HepG2 (cell line): ENCODE results near the gene ITIH1. TPM values are rescaled to one million over a fixed set of nuclear protein-coding genes. Genes with fewer than 3 reads are reported as not detected.

ENCODE experiments used
- ATAC-seq: fragments of 200-7000 bp; cut with Tn5 transposase; 3 replicates; pipeline ENCODE4 v1.9.1; 2020; ENCODE audit warnings: mild to moderate bottlenecking, moderate library complexity
- BruUV-seq: library from RNA; stranded (reverse); fragments of 400-500 nt; replicated peaks from 2 replicates; lab custom pipeline; 2021; lab: Mats Ljungman, UMichigan
- CTCF ChIA-PET: fragments of 300-600 bp; formaldehyde crosslinking; extraction: SDS; loops from one replicate; lab custom pipeline; 2021; ENCODE audit warnings: low total read pairs, inconsistent platforms, low intra/inter-chr PET ratio; lab: Yijun Ruan, JAX
- POLR2A ChIA-PET: fragments of 350-600 bp; sonication (Branson Sonifier 250); formaldehyde crosslinking; loops from one replicate; lab custom pipeline; 2020; ENCODE audit warnings: antibody characterized with exemption, inconsistent platforms; lab: Yijun Ruan, JAX
- DNase-seq: peaks from one replicate; pipeline ENCODE4 v3.0.0-alpha.2; 2015; ENCODE audit warnings: low spot score
- FAIRE-seq: peaks from 3 replicates; lab custom pipeline; 2011; peaks lifted over from hg19 to GRCh38; lab: Jason Lieb, UNC
- H2AFZ ChIP-seq: one replicate; pipeline ENCODE4 v1.6.1; 2011; ENCODE audit warnings: low read length, inconsistent platforms
- H3K27ac ChIP-seq: fragments of 300-600 bp; 3 replicates; pipeline ENCODE4 v1.8.0; 2011; ENCODE audit warnings: mixed run types, mild to moderate bottlenecking, mixed read lengths, low read length, inconsistent platforms; ENCODE audit not compliant: insufficient read depth; ENCODE audit errors: extremely low read length
- H3K27me3 ChIP-seq, 2 experiments: fragments of 200-600 bp in 1 of 2; 2 replicates in 1 of 2; 3 replicates in 1 of 2; pipeline versions ENCODE4 v1.6.0 to v1.8.0; 2011; ENCODE audit warnings: low read length in 2 of 2, mild to moderate bottlenecking in 2 of 2, moderate library complexity in 2 of 2, inconsistent platforms in 1 of 2; ENCODE audit not compliant: insufficient read depth in 2 of 2, control insufficient read depth in 1 of 2
- H3K36me3 ChIP-seq, 2 experiments: fragments of 200-600 bp in 1 of 2; replicated peaks in 1 of 2; 2 replicates in 1 of 2; 3 replicates in 1 of 2; pipeline versions ENCODE4 v1.5.1 to v1.8.0; 2011; ENCODE audit warnings: low read length in 2 of 2, inconsistent platforms in 1 of 2; ENCODE audit not compliant: insufficient read depth in 2 of 2, control insufficient read depth in 1 of 2
- H3K4me1 ChIP-seq: 2 replicates; pipeline ENCODE4 v1.5.1; 2012; ENCODE audit warnings: low read length, inconsistent platforms; ENCODE audit not compliant: insufficient read depth
- H3K4me2 ChIP-seq: 2 replicates; pipeline ENCODE4 v1.6.0; 2011; ENCODE audit warnings: low read depth, low read length, inconsistent platforms
- H3K4me3 ChIP-seq, 3 experiments: fragments of 200-600 bp in 1 of 3; sonication (generic), shearing (Covaris generic) in 1 of 3; replicated peaks in 1 of 3; 2 replicates each; pipeline ENCODE4 v1.5.1; 2011 to 2016; ENCODE audit warnings: low read length in 3 of 3, inconsistent platforms in 2 of 3, low read depth in 2 of 3, mild to moderate bottlenecking in 2 of 3, control low read depth in 1 of 3, mixed read lengths in 1 of 3; ENCODE audit not compliant: insufficient read depth in 1 of 3
- H3K79me2 ChIP-seq: one replicate; pipeline ENCODE4 v1.6.1; 2011; ENCODE audit warnings: low read length, inconsistent platforms; ENCODE audit not compliant: insufficient read depth
- H3K9ac ChIP-seq: 2 replicates; pipeline ENCODE4 v1.6.0; 2011; ENCODE audit warnings: mild to moderate bottlenecking, low read depth, low read length, inconsistent platforms; ENCODE audit not compliant: insufficient read depth
- H3K9me3 ChIP-seq: 2 replicates; pipeline ENCODE4 v1.5.1; 2012; ENCODE audit warnings: mild to moderate bottlenecking, low read length
- H4K20me1 ChIP-seq: 2 replicates; pipeline ENCODE4 v1.6.0; 2011; ENCODE audit warnings: inconsistent platforms, mild to moderate bottlenecking, low read length, moderate library complexity; ENCODE audit not compliant: insufficient read depth
- LRRFIP1 ChIP-seq: sonication (generic); formaldehyde crosslinking; conservative IDR thresholded peaks from 2 replicates; pipeline ENCODE4 v1.4.0; 2020; ENCODE audit warnings: missing genetic modification reagents
- RFXAP ChIP-seq: sonication (generic); formaldehyde crosslinking; IDR thresholded peaks from 2 replicates; pipeline ENCODE4 v1.4.0; 2020; ENCODE audit warnings: missing genetic modification reagents, borderline replicate concordance
- ZNF720 ChIP-seq: sonication (generic); formaldehyde crosslinking; IDR thresholded peaks from 2 replicates; pipeline ENCODE4 v1.4.0; 2020; ENCODE audit warnings: missing genetic modification reagents
- WGBS: methylation state at CpG from one replicate; pipeline ENCODE4 v1.1.6; 2017; ENCODE audit warnings: low lambda C conversion rate; 5-methylcytosine and 5-hydroxymethylcytosine counted together
- in situ Hi-C: cut with HindIII; loops from 2 replicates; pipeline ENCODE4 v1.10.0; 2017; ENCODE audit warnings: low pct_unique_long_range_greater_than_20kb; ENCODE audit not compliant: extremely low pct_ligation_motif_present
- intact Hi-C: fragments of 100-400 bp; cut with micrococcal nuclease; formaldehyde crosslinking; loops from one replicate; pipeline ENCODE4 v1.10.0; 2022; ENCODE audit not compliant: unreplicated experiment
- polyA plus RNA-seq, 8 experiments: library from polyadenylated mRNA; depleted of rRNA in 3 of 8; stranded (reverse) in 7 of 8; unstranded in 1 of 8; fragments of >200 nt; fragmentation: Illumina TruSeq in 4 of 8; extraction: Trizol in 4 of 8; gene quantifications; 2 replicates each; pipeline versions ENCODE4 v1.2.1 to v1.2.3, GENCODE V29; 2011 to 2016; ENCODE audit warnings: low read depth in 4 of 8, missing spikeins in 1 of 8, mixed read lengths in 1 of 8; ENCODE audit not compliant: insufficient read depth in 1 of 8
- total RNA-seq, 5 experiments: library from RNA; depleted of rRNA; stranded (reverse); fragments of >200 nt; fragmentation: Illumina TruSeq; extraction: Trizol; gene quantifications; 2 replicates each; pipeline ENCODE4 v1.2.3, GENCODE V29; 2016; ENCODE audit warnings: low read depth in 1 of 5

The ITIH1 gene
- total and polyA plus RNA-seq, 2 of the 13 experiments (the other 11 are each of a cell fraction or from before 2014, with no cell fraction given), result 12.3 to 19.6 TPM

GRCh38 chr3:52771334-52771681 lies 6.1 kb upstream of the ITIH1 start (continued):
- TF ChIP-seq LRRFIP1 (CRISPR knock-in tag), result no peak

DNA sequence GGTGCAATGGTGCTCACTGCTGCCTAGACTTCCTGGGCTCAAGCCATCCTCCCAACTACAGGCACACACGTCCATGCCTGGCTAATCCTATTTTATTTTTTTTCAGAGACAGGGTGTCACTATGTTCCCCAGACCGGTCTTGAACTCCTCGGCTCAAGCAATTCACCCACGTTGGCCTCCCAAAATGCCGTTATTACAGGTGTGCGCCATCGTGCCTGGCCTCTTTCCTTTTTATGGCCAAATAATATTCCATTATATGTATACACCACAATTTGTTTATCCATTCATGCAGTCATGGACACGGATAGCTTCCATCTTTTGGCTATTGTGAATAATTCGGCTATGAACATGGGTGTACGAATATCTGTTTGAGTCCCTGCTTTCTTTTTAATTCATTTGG lies 5.7 kb upstream of the ITIH1 start:
- H3K9ac ChIP-seq, result peak overlapping the region; percentile 79; the same call in 1 of the 2 replicates
- no peaks in the 10 kb centered on the region for H3K27me3 ChIP-seq
- no peak overlapping the region for H2AFZ ChIP-seq
- TF ChIP-seq ZNF720 (CRISPR knock-in tag) (no peak), RFXAP (no peak)
- in situ Hi-C loops (no loop called here), intact Hi-C loops (loop anchor here (2.0 to 10.0 kb wide), 2 partner anchors 15 to 53 kb away; no protein-coding TSS in a partner anchor)
- no peak for FAIRE-seq
- peaks cover 17% of the 10 kb centered on the region for H3K79me2 ChIP-seq
- no peaks in the 10 kb centered on the region for H4K20me1 ChIP-seq
- peaks cover 3 to 13% of the 10 kb centered on the region in 2 experiments; a peak in 3 of 5 replicates for H3K36me3 ChIP-seq
- no peak for DNase-seq
- no TSS peak for BruUV-seq
- no peak for ATAC-seq
- peak overlapping the region; percentile 80 for H3K27ac ChIP-seq
- H3K4me1 ChIP-seq, result peaks cover 70% of the 10 kb centered on the region
- POLR2A ChIA-PET, result interaction anchor here (1.3 to 18.4 kb wide), 8 partner anchors 8 to 66 kb away, joined by 3 to 466 read pairs (median 10); partner anchors contain the start of genes GLT8D1, ITIH3 and SPCS1
- CTCF ChIA-PET, result no interaction called here
- H3K4me2 ChIP-seq, result peak overlapping the region; percentile 94
- no peak overlapping the region for H3K4me3 ChIP-seq
- 94% methylated on average over 10 of the region's 10 CpGs for WGBS
- H3K9me3 ChIP-seq, result no peaks in the 10 kb centered on the region
